DMS153 treated with DMSO at 0.1 percent for 48 hours (cell line): Measurements from ENCODE around the gene NUDT1.

Experiments used
- DNase-seq: peaks from one replicate; lab custom pipeline; 2025; ENCODE audit not compliant: unreplicated experiment; lab: John Stamatoyannopoulos, UW

Gene NUDT1

GRCh38 chr7:2247141-2247995 lies 5.3 kb downstream of the NUDT1 start:
- no peak for DNase-seq

- no peak for DNase-seq
Observed at GRCh38 chr7:2248984-2249694, 7.1 kb downstream of the NUDT1 start.

GRCh38 chr7:2249744-2250323 lies 7.8 kb downstream of the NUDT1 start:
- no peak for DNase-seq

GRCh38 chr7:2251381-2251780 lies 9.4 kb downstream of the NUDT1 start:
- no peak for DNase-seq

GRCh38 chr7:2251841-2252771 lies 10.1 kb downstream of the NUDT1 start:
- DNase-seq = no peak

GRCh38 chr7:2253021-2253420 lies 11.0 kb downstream of the NUDT1 start:
- no peak for DNase-seq

- no peak for DNase-seq
Observed at GRCh38 chr7:2253525-2254244, 11.7 kb downstream of the NUDT1 start.

GRCh38 chr7:2254429-2255144 lies 12.6 kb downstream of the NUDT1 start:
- DNase-seq = no peak

- DNase-seq = no peak
Observed at GRCh38 chr7:2255145-2256139, 13.4 kb downstream of the NUDT1 start.

- no peak for DNase-seq
Observed at GRCh38 chr7:2256306-2257045, 14.4 kb downstream of the NUDT1 start.

- DNase-seq = no peak
Observed at GRCh38 chr7:2257046-2257551, 15.1 kb downstream of the NUDT1 start.

GRCh38 chr7:2257651-2258050 lies 15.6 kb downstream of the NUDT1 start:
- no peak for DNase-seq

- no peak for DNase-seq
Observed at GRCh38 chr7:2258661-2259365, 16.8 kb downstream of the NUDT1 start.

- DNase-seq = no peak
Observed at GRCh38 chr7:2259480-2259879, 17.5 kb downstream of the NUDT1 start.

GRCh38 chr7:2260820-2261219 lies 18.8 kb downstream of the NUDT1 start:
- no peak for DNase-seq

- no peak for DNase-seq
Observed at GRCh38 chr7:2261611-2262010, 19.6 kb downstream of the NUDT1 start.

GRCh38 chr7:2263176-2263575 lies 21.1 kb downstream of the NUDT1 start:
- no peak for DNase-seq
